K562 (cell line): Measurements from ENCODE around the gene RNASE13. TPM values are rescaled to one million over a fixed set of nuclear protein-coding genes. Genes with fewer than 3 reads are reported as not detected.

Source experiments
- EGR1 ChIP-seq: fragments of 450-650 bp; conservative IDR thresholded peaks from 2 replicates; pipeline ENCODE4 v1.6.1; 2017; ENCODE audit warnings: mild to moderate bottlenecking
- HDAC3 ChIP-seq: fragments of 450-650 bp; IDR thresholded peaks from 2 replicates; pipeline ENCODE4 v1.6.1; 2018; ENCODE audit warnings: borderline replicate concordance, mild to moderate bottlenecking, moderate library complexity; ENCODE audit not compliant: partially characterized antibody
- NBN ChIP-seq: fragments of 450-650 bp; IDR thresholded peaks from 2 replicates; pipeline ENCODE4 v1.6.1; 2016; ENCODE audit warnings: low read depth, mild to moderate bottlenecking
- PHF8 ChIP-seq: fragments of 200-600 bp; sonication (generic); IDR thresholded peaks from 2 replicates; pipeline ENCODE4 v1.6.1; 2012; ENCODE audit warnings: mixed run types, mild to moderate bottlenecking, inconsistent platforms, low read length, moderate library complexity, borderline replicate concordance
- POLR2G ChIP-seq: fragments of 200-400 bp; formaldehyde crosslinking; IDR thresholded peaks from 2 replicates; pipeline ENCODE4 v1.6.1; 2017; ENCODE audit warnings: low read depth, mild to moderate bottlenecking, antibody characterized with exemption, low read length, moderate library complexity
- UBTF ChIP-seq, 2 experiments: IDR thresholded peaks; 2 replicates each; pipeline ENCODE4 v1.6.1; 2012; ENCODE audit warnings: improper control_type of control experiment in 2 of 2, low read depth in 2 of 2, low read length in 2 of 2, borderline replicate concordance in 1 of 2
- VEZF1 ChIP-seq: fragments of 200-800 bp; sonication (Bioruptor generic); IDR thresholded peaks from 2 replicates; pipeline ENCODE4 v1.6.1; 2017; ENCODE audit warnings: missing genetic modification characterization, missing compliant biosample characterization
- ZBTB40 ChIP-seq, 2 experiments: fragments of 450-650 bp in 1 of 2; sonication (generic) in 1 of 2; formaldehyde crosslinking in 1 of 2; IDR thresholded peaks; 2 replicates each; pipeline versions ENCODE4 v1.7.1 to v1.9.0; 2016 to 2022; ENCODE audit warnings: inconsistent platforms in 1 of 2, mild to moderate bottlenecking in 1 of 2, missing genetic modification reagents in 1 of 2
- ZBTB7A ChIP-seq: IDR thresholded peaks from 2 replicates; pipeline ENCODE4 v1.6.1; 2011; ENCODE audit warnings: low read depth, mild to moderate bottlenecking, low read length, moderate library complexity, borderline replicate concordance; ENCODE audit not compliant: control insufficient read depth
- ZNF277 ChIP-seq: fragments of 250-450 bp; sonication (Bioruptor Pico); IDR thresholded peaks from 2 replicates; pipeline ENCODE4 v1.8.0; 2022; ENCODE audit warnings: inconsistent platforms, mild to moderate bottlenecking, moderate library complexity, borderline replicate concordance
- polyA plus RNA-seq, 8 experiments: library from polyadenylated mRNA; depleted of rRNA in 4 of 8; stranded (reverse) in 5 of 8; unstranded in 3 of 8; fragments of >200 nt; fragmentation: Nextera tagmentation in 2 of 8; fragmentation: Illumina TruSeq in 1 of 8; extraction: Ambion mirVana in 2 of 8; extraction: Trizol in 1 of 8; gene quantifications; 2 replicates each; pipeline versions ENCODE4 v1.2.1 to v1.2.3, GENCODE V29; 2011 to 2014; ENCODE audit warnings: inconsistent platforms in 1 of 8, missing spikeins in 1 of 8
- total RNA-seq, 7 experiments: library from RNA; depleted of rRNA in 6 of 7; stranded (reverse); fragments of >200 nt in 6 of 7; fragmentation: Illumina TruSeq in 2 of 7; extraction: Trizol in 2 of 7; gene quantifications; 2 replicates each; pipeline versions ENCODE4 v1.2.1 to v1.2.3, GENCODE V29; 2011 to 2021; ENCODE audit warnings: low replicate concordance in 1 of 7

The RNASE13 gene
- total and polyA plus RNA-seq, 9 of the 15 experiments (the other 6 are each of a cell fraction or from before 2014, with no cell fraction given): not detected

- TF ChIP-seq UBTF (IDR thresholded peaks at IDR 0.05; ENCODE audit: borderline replicate concordance in 1 of 2, low read depth in 2 of 2, low read length in 2 of 2) (peak in 1 of 2 experiments; percentile 79; a peak in 1 of 4 replicates), ZNF277 (no peak), ZBTB40 (IDR thresholded peaks at IDR 0.05) (0 out of 2 replicates have a peak, but pooled peaks have one; percentile 17), ZBTB40 (CRISPR knock-in tag; IDR thresholded peaks at IDR 0.05) (no peak), PHF8 (peak; percentile 46; the same call in 1 of the 2 replicates), ZBTB7A (peak; percentile 26; the same call in 1 of the 2 replicates), HDAC3 (no peak), POLR2G (peak; percentile 54), EGR1 (peak; percentile 38; the same call in 1 of the 2 replicates), VEZF1 (CRISPR knock-in tag) (peak; percentile 54), NBN (no peak)
Measured at GRCh38 chr14:21070083-21070609, 35.5 kb upstream of the RNASE13 start, which contains the start of gene ARHGEF40 (continued).
